Limb (tissue), 2 donors: ENCODE data around the gene C10orf105.
A peak's percentile ranks its signal among the peaks of the same experiment; 100 is the strongest.

Source experiments
- DNase-seq, 2 donors: peaks; one replicate each; pipeline ENCODE4 v3.0.0-alpha.2; 2016; ENCODE audit errors: extremely low spot score in 2 of 2

Gene C10orf105

DNA sequence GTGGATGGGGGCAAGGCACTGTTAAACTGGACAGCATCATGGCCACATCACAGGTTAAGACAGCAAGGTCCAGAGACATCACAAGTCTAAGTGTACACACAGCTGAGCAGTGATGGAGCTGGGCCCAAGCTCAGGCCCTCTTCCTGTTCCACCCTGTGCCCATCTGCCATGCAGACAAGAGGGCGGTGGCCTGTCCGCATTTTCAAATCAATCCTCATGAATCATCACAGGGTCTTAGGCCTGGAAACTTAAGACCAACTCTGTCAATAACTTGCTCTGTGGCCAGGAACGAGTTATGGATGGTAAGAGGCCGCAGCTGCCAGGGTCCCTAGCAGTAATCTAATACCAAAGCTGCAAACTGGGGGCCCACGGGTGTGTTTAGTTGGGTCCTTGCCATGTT, 3.2 kb downstream of the C10orf105 start:
- no peak for DNase-seq

DNA sequence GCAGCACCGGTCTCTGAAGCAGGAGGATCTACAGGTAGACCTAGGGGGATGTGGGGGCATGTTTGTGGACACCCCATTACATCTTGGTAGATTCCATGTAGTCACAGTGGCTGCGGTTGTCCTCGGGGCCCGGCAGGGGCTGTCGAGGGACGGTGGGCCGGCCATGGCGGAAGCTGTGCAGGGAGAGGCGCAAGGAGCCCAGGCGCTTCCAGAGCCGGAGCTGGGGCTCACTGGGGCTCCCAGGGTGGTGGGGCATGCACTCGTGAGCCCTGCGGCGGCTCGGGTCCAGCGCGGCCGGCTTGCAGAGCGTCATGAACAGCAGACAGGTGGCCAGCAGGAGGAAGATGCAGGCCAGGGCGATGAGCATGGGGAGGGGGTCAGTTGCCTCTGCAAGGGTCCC, 3.7 kb downstream of the C10orf105 start:
- no peak for DNase-seq

GRCh38 chr10:71715026-71715425, 4.6 kb downstream of the C10orf105 start:
- no peak for DNase-seq

- DNase-seq: no peak
These were observed 5.0 kb downstream of the C10orf105 start for GRCh38 chr10:71714592-71714991.

GRCh38 chr10:71714031-71714410, 5.6 kb downstream of the C10orf105 start:
- no peak for DNase-seq

- DNase-seq: peak; percentile 65 to 74
These were observed 6.2 kb downstream of the C10orf105 start for GRCh38 chr10:71713135-71714030.

DNA sequence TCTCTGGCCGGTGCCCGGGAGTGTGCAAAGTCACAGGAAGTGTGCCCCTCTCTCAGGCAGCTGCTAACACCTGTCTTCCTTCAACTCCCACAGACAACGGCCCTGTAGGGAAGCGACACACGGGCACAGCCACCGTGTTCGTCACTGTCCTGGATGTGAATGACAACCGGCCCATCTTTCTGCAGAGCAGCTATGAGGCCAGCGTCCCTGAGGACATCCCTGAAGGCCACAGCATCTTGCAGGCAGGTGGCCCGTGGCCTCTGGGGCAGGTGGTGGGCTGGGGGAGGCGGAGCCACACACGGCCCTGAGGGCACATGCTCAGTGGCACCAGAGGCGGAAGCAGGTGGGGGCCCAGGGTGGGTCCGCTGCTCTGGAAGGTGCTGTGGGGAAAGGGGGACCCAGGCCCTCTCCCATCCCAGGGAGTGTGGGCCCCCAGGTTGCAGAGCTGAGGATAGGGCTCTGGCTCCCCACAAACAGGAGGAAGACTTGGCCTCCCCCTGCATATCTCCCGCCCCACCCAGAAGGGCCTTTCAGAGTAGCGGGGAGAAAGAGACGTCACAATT, 6.9 kb downstream of the C10orf105 start:
- no peak for DNase-seq

- no peak for DNase-seq
These were observed 7.4 kb downstream of the C10orf105 start for GRCh38 chr10:71712170-71712569.

DNA sequence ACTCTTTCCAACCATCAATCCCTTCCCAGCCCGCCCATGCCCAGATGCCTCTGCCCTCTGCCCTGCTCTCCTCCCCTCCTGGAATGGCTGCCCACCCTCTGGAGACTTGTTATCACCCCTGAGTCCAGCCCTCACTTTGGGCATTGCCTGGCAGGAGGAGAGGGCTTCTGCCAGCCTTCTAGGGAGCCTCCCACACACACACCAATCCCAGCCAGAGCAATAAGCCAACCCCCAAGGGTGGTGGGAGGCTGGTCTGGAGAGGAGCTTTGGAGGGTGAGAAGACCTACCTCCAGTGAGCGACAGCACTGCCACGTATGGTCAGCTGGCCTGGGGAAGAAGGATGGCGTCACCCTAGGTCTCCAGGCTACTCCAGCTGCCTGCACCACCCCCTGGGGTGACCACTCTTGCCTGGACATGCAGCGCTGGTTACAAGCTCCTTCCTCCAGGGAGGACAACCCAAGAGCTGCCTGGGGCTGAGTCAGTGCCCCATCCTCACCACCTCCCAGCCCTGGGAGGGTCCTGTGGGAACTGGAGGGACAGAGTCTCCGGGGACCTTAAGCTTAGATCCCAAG, 8.4 kb downstream of the C10orf105 start:
- no peak for DNase-seq

DNA sequence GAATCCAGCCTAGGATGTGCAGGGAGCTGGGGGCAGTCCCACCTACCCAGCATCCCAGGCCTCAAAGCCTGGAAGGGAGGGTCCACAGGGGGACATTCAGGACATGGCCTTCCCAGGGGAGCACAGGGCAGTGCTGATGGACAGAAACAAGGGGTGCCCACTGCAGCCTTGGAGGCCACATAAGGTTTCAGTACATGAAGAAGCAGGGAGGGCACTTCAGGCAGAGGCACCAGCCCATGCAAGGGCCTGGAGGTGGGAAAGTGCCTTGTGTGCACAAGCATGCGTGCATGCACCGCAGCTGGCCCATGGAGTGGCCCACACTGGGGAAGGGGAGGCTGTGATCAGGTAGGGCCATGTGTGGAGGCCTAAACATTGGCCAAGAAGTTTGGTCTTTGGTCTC, 9.1 kb downstream of the C10orf105 start:
- DNase-seq: no peak

DNA sequence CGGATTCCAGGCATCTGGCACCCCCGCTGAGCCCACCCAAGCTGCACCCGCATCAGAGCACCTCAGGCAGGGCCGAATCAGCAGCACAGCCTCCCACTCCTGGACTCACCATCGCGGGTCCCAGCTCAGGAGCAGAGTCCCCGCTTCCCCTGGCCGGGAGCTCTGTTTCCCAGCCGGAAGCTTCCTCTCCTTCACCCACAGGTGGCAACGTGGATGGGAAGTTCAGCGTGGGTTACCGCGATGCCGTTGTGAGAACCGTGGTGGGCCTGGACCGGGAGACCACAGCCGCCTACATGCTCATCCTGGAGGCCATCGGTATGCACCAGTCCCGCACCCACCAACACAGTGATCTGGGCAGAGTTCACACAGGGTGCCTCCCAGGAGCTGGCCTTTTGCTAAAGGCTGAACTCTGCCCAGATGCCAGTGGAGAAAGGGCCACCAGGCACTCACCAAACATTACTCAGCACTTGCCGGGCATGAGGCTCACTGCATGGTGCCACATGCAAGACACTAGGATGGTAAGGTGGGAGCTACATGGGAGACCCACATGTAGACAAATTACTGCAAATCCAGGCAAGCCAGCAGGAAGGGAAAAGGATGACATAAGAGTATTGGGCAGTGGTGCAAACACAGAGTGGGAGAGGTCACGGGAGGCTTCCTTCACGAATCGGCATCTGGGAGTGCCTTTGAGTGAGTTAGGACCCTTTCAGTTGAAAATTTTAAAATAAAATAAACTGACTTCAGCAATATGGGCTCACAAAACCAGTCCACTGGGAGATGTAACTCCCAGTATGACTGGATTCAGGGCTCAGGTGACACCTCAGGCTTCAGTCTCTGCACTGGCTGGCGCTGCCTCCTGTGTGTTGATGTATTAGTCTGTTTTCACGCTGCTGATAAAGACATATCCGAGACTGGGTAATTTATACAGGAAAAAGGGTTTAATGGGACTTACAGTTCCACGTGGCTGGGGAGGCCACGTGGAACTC, 10.4 kb downstream of the C10orf105 start:
- DNase-seq: no peak

DNA sequence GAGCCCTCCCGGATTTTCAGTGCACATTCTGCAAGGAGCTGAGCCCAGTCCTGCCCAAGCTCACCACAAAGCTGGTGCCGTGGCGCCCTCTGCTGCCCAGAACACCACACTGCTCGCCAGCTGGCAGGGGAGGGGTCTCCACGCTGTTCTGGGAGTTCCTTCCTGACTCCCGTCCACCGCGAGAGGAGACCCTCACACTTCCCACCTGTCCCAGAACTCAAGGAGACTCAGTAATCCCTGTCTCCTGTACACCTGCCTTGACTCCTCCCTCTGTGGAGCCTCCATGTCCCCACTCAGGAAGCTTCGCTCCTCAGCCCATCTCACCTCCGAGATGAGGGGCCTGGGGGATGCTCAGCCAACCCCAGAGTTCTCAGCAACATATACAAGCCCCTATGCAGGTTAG, 11.3 kb downstream of the C10orf105 start:
- DNase-seq: peak; percentile 47 to 89

DNA sequence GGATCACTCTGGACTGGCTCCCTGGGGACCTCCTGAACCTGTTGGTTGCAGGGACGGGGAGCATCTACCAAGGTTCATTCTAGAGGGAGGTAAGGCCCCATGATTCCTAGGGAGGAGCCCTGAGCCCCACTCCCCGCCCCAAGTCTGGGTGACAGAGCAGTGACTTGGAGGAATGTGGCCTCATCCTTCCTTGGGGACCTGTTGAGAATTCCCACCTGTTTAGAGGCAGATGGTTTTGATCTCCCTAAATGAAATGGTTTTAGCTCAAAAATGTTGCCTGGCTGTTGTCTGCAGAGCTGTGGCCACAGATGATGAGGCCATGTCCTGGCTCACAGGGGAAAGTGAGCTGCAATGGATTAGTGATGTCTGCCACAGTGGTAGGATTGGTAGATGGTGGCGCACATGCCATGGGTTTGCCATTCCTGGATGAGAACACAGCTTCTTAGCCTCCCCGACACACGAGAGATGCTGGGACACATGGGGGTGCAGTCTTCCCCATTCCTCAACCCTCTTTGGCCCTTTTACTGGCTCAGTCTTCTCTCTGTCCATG, 12.3 kb downstream of the C10orf105 start:
- no peak for DNase-seq

GRCh38 chr10:71706216-71707121, 13.1 kb downstream of the C10orf105 start:
- DNase-seq: no peak

GRCh38 chr10:71705582-71705981, 14.0 kb downstream of the C10orf105 start:
- DNase-seq: no peak

DNA sequence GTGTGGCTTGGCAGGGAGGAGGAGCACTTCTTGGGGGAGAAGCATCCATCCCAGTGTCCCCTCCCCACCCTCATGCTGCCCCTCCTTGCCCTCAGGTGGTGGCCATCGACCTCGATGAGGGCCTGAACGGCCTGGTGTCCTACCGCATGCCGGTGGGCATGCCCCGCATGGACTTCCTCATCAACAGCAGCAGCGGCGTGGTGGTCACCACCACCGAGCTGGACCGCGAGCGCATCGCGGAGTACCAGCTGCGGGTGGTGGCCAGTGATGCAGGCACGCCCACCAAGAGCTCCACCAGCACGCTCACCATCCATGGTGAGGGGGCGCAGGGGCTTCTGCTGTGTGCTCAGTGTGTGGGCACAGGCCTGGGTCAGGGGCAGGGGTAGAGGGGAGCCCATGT, 14.8 kb downstream of the C10orf105 start:
- no peak for DNase-seq

DNA sequence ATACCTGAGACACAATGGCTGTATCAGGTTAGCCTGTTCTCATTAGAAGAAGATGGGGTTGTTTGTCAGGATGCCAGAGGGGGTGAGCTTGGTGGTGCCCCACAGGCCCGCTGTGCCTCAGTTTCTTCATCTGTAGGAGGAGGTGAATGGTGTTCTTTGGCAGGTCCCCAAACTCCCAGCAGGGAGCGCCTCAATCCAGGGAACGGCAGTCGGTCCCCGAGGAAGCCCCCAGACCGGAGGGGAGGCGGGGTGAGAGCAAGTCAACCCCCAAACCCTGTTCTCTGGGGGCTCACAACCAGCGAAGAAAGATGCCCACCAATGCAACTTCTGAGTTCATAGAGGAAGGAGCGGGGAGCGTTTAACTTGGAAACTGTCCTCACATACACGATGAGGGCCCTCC, 16.0 kb downstream of the C10orf105 start:
- DNase-seq: no peak

- no peak for DNase-seq
These were observed 18.0 kb downstream of the C10orf105 start for GRCh38 chr10:71701496-71702132.

DNA sequence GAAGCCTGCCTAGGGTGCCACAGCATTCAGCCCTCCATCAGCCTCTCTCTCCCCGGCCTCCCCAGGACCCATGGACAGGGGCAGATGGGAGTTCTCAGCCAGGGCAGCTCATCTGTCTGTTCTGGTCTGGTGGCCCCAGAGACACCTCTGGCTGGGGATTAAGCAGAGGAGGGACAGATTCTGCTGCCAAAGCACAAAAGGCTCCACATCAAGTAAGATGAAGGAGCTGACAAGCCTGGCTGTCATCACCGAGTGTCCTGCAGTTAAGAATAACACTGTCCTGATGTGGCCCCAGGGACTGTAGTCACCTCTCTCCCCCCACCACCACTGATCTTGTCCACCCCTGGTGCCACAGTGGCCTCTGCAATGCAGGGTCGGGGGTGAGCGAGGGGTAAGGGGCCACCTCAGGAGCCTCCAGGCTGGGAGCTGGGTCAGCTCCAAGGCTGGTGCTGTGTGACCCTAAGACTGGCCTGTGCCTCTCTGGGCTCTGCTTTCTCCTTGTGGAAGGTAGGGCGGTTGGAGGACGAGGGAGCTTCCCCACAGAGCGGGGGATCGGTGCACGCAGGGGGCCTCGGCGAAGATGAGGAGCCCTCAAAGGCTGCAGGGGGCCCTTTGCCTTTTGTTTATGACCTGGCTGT, 18.7 kb downstream of the C10orf105 start:
- DNase-seq: no peak
